ENCODE measurements around the gene KLHL28.

The KLHL28 gene, protein sequence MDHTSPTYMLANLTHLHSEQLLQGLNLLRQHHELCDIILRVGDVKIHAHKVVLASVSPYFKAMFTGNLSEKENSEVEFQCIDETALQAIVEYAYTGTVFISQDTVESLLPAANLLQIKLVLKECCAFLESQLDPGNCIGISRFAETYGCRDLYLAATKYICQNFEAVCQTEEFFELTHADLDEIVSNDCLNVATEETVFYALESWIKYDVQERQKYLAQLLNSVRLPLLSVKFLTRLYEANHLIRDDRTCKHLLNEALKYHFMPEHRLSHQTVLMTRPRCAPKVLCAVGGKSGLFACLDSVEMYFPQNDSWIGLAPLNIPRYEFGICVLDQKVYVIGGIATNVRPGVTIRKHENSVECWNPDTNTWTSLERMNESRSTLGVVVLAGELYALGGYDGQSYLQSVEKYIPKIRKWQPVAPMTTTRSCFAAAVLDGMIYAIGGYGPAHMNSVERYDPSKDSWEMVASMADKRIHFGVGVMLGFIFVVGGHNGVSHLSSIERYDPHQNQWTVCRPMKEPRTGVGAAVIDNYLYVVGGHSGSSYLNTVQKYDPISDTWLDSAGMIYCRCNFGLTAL

DNA sequence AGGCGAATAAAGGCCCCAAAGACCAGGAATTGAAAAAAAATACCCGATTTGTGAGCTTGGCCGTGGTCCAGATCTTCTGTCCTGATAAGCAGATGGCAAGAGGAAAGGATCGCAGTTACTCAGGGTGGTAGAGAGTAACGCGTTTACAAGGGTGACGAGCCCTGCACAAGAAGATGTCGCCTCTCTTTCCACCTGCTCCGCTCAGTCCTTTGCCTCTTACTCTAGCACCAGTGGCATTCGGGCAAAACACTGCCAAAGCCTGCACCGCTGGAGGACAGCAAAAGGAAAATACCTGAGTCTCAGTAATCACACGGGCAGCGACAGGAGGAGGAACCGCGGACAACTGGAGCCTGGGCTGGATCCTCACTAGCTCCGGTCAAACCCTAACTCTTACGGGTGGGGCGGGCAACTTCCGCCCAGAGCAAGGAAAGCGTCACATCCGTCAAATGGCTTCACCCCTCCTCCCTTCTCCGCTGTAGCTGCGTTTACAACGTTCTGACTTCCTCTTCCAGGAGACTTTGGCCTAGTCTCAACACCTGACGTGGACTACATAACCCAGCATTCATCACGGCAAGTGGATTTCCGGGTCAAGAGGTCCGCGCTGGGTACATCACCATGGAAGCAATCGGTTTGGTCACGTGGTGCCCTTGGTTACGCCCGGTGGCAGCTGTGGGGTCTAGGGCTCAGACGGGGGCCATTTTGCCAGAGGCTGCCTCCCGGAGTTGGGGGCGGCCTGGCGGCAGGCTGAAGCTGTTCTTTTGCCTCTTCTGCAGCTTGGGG, at the start of gene KLHL28, which contains the start of gene TOGARAM1:
TSS of gene KLHL28 (minus strand) at position 394 of the 780 bp plus-strand sequence. CDS start 16,019 bp downstream, outside the sequence.
TSS of gene TOGARAM1 (plus strand) at position 637 of the 780 bp plus-strand sequence. CDS start 232 bp downstream, outside the sequence.
- H3K36me3 Mint-ChIP-seq (ENCODE audit: low read depth): peaks cover 17% of the 10 kb centered on the region
- no peak within 1 kb of the TSS for H3K27ac Mint-ChIP-seq
- H3K27me3 Mint-ChIP-seq: no peaks in the 10 kb centered on the region
- peaks cover 13% of the 10 kb centered on the region for H3K9me3 Mint-ChIP-seq
- no peak within 1 kb of the TSS for H3K4me3 Mint-ChIP-seq
- peaks cover 60% of the 10 kb centered on the region for H3K4me1 Mint-ChIP-seq (ENCODE audit: low read depth)
- DNase-seq: peak; percentile 92

DNA sequence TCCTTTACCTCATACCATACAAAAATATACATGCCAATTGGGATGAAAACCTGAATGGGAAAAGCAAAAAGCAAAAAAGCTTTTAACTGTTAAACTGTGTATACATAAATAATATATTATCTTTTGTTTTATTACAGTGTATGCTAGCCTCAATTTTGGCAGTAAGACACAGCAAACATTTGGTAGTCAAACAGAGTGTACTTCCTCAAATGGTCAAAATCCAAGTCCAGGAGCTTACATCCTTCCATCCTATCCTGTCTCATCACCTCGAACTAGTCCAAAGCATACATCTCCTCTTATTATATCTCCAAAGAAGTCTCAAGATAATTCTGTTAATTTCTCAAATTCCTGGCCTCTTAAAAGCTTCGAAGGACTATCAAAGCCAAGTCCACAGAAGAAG, 42.2 kb upstream of the KLHL28 start:
- no peak overlapping the region for H3K4me3 Mint-ChIP-seq
- H3K27ac Mint-ChIP-seq: no peak overlapping the region

DNA sequence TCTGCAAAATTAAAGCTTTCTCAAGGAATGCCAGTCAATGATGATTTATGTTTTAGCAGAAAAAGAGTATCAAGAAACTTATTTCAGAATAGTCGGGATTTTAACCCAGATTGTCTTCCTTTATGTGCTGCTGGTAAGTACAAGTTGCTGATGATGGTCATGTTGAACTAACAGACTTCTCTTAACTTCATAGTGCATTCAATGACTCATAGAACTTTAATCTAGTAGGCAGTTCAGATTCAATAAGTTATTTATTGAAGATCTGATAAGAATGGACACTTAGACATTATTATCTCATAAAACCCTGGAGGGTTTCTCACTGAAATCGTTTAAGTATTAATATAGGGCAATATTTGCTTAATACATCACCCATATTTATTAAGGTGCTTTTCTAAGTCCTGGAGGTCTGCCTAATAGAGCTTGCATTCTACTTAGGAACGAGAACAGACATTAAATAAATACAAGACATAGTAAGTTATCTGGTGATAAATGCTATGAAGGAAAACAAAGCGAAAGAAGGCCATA, 34.1 kb upstream of the KLHL28 start:
- H3K4me3 Mint-ChIP-seq: no peak overlapping the region
- H3K36me3 Mint-ChIP-seq (ENCODE audit: low read depth): peaks cover 35% of the 10 kb centered on the region
- no peaks in the 10 kb centered on the region for H3K27me3 Mint-ChIP-seq
- peaks cover 2% of the 10 kb centered on the region for H3K4me1 Mint-ChIP-seq (ENCODE audit: low read depth)
- no peak for DNase-seq
- H3K9me3 Mint-ChIP-seq: no peaks in the 10 kb centered on the region
- no peak overlapping the region for H3K27ac Mint-ChIP-seq

More for the DNA sequence above, 42.2 kb upstream of the KLHL28 start:
- no peaks in the 10 kb centered on the region for H3K4me1 Mint-ChIP-seq (ENCODE audit: low read depth)
- H3K27me3 Mint-ChIP-seq: no peaks in the 10 kb centered on the region
- H3K36me3 Mint-ChIP-seq (ENCODE audit: low read depth): peaks cover 40% of the 10 kb centered on the region
- no peaks in the 10 kb centered on the region for H3K9me3 Mint-ChIP-seq
- no peak for DNase-seq

DNA sequence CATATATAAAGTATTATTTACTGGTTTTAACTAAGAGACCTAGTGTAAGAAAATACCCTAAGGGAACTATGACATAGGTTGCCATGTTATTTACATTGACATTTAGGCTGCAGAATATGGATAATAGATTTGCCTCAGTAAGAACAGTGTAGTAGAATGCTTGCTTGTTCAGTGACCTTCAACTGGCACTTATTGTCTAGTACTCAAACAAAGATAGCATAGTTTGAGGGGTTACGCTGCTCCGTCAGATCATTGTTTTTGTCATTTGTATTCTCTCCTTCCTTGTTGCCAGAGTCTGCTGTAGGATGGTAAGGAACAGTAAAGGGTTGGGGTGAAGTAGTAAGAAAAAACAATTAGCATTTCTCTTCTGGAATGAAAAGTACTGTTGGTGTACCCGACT, 33.4 kb upstream of the KLHL28 start:
- H3K4me1 Mint-ChIP-seq (ENCODE audit: low read depth): peaks cover 6% of the 10 kb centered on the region
- H3K36me3 Mint-ChIP-seq (ENCODE audit: low read depth): peaks cover 30% of the 10 kb centered on the region
- no peak for DNase-seq
- H3K9me3 Mint-ChIP-seq: no peaks in the 10 kb centered on the region
- H3K27me3 Mint-ChIP-seq: no peaks in the 10 kb centered on the region
- no peak overlapping the region for H3K27ac Mint-ChIP-seq
- H3K4me3 Mint-ChIP-seq: no peak overlapping the region

DNA sequence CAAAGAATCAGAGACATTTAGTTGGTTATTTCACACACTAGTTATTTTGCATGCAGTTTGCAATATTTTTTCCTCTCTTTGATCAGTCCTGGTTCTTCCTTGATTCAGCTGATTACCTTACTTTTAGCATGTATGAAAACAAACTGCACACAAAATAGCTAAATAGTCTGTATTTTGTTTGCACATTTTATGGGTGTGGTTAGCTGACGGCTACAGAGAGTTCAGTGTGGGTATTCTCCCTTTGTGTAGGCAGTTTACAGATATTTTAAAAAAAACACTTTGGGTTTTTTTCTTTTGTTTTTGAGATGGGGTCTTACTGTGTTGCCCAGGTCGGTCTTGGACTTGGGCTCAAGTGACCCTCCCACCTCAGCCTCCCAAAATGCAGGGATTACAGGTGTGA, 28.8 kb upstream of the KLHL28 start:
- H3K4me3 Mint-ChIP-seq: no peak overlapping the region
- no peaks in the 10 kb centered on the region for H3K9me3 Mint-ChIP-seq
- no peak overlapping the region for H3K27ac Mint-ChIP-seq
- peaks cover 9% of the 10 kb centered on the region for H3K36me3 Mint-ChIP-seq (ENCODE audit: low read depth)
- H3K27me3 Mint-ChIP-seq: no peaks in the 10 kb centered on the region
- DNase-seq: no peak
- peaks cover 13% of the 10 kb centered on the region for H3K4me1 Mint-ChIP-seq (ENCODE audit: low read depth)

DNA sequence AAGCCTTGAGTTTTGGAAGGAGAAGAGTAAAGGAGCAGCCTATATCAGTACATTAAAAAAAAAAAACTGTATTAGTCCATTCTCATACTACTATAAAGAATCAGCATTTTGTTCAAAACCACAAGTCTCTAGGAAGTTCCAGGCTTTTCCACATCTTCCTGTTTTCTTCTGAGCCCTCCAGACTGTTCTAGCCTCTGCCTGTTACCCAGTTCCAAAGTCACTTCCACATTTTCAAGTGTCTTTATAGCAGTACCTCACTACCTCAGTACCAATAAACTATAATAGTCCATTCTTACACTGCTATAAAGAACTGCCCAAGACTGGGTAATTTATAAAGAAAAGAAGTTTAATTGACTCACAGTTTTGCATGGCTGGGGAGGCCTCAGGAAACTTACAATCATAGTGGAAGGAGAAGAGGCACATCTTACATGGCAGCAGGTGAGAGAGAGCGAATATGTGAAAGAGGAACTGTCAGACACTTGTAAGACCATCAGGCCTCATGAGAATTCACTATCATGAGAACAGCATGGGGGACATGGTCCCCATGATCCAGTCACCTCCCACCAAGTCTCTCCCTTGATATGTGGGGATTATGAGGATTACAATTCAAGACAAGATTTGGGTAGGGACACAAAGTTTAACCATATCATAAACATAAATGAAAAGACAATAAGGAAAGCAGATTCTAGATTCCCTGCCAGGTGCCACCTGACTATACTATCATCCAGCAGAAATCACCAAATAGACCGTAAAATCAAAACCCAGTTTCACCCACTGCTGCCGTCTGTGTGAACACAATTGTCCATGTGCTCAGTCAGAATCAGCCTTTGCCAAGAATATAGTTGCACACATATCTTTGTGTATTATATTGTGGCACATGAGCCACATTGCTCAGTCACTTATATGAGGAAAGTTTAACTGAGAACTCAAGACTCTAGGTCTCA, 28.0 kb upstream of the KLHL28 start:
- H3K9me3 Mint-ChIP-seq: no peaks in the 10 kb centered on the region
- no peak for DNase-seq
- H3K36me3 Mint-ChIP-seq (ENCODE audit: low read depth): peaks cover 9% of the 10 kb centered on the region
- H3K27ac Mint-ChIP-seq: no peak overlapping the region
- peaks cover 13% of the 10 kb centered on the region for H3K4me1 Mint-ChIP-seq (ENCODE audit: low read depth)
- H3K27me3 Mint-ChIP-seq: no peaks in the 10 kb centered on the region
- no peak overlapping the region for H3K4me3 Mint-ChIP-seq

DNA sequence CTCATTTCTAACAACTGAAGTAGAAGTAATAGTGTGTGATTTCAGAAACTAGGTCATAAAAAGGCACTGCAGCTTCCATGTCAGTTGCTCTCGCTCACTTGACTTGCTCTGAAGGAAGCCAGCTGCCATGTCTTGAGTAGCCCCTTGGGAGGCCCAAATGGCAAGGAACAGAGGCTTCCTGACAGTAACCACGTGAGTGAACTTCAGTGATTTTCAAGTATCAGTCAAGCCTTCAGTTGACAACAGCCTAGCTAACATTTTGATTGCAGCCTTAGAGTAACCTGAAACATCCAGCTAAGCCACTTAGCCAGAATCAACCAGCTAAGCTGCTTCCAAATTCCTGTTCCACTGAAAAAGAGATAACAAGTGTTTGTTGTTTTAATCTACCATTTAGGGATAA, 26.9 kb upstream of the KLHL28 start:
- H3K36me3 Mint-ChIP-seq (ENCODE audit: low read depth): peaks cover 9% of the 10 kb centered on the region
- H3K4me3 Mint-ChIP-seq: no peak overlapping the region
- no peak overlapping the region for H3K27ac Mint-ChIP-seq
- H3K4me1 Mint-ChIP-seq (ENCODE audit: low read depth): peaks cover 13% of the 10 kb centered on the region
- no peak for DNase-seq
- H3K27me3 Mint-ChIP-seq: no peaks in the 10 kb centered on the region
- no peaks in the 10 kb centered on the region for H3K9me3 Mint-ChIP-seq

DNA sequence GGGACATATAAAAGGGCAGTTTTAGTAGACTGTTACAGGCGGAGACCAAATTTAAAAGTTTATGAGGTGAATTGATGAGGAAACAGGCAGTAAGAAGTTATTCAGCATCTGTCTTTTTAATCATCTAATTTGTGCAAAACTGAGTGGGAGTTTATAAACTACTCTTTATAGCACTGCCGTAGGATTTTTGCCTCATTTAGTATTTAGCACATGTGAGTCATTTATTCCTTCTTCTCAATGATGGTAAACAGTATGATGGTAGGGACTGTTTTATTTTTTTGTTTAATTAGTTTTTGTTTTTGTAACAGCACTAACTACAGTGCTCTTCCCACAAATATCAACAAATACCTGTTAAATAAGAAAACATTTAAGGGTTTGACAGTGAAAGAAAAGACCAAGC, 20.8 kb upstream of the KLHL28 start:
- H3K9me3 Mint-ChIP-seq: no peaks in the 10 kb centered on the region

DNA sequence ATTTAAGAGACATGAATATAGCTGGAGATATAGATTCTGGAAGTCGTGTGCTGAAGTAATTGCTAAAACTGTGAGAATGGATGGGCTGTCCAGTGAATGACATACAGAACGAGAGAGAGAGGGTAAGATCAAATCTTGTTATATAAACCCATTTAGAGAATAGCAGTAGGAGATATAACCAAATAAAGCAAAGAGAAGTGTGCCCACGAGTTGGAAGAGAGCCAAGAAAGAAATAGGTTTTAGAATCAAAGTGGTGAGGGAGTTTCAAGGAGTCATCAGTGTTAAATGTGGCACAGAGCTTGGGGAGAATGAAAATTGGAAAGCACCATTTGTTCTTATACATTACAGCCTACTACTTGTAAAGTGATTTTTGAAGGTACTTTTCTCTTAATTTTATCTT, 19.5 kb upstream of the KLHL28 start:
- H3K27me3 Mint-ChIP-seq: no peaks in the 10 kb centered on the region
- peaks cover under 1% of the 10 kb centered on the region for H3K36me3 Mint-ChIP-seq (ENCODE audit: low read depth)
- no peak overlapping the region for H3K4me3 Mint-ChIP-seq
- H3K9me3 Mint-ChIP-seq: no peaks in the 10 kb centered on the region
- H3K27ac Mint-ChIP-seq: no peak overlapping the region
- DNase-seq: no peak
- peaks cover 21% of the 10 kb centered on the region for H3K4me1 Mint-ChIP-seq (ENCODE audit: low read depth)

More for the DNA sequence above, 20.8 kb upstream of the KLHL28 start:
- H3K36me3 Mint-ChIP-seq (ENCODE audit: low read depth): peaks cover 3% of the 10 kb centered on the region
- H3K4me1 Mint-ChIP-seq (ENCODE audit: low read depth): peaks cover 21% of the 10 kb centered on the region
- no peaks in the 10 kb centered on the region for H3K27me3 Mint-ChIP-seq
- H3K4me3 Mint-ChIP-seq: no peak overlapping the region
- no peak for DNase-seq
- H3K27ac Mint-ChIP-seq: peak overlapping the region; percentile 26

DNA sequence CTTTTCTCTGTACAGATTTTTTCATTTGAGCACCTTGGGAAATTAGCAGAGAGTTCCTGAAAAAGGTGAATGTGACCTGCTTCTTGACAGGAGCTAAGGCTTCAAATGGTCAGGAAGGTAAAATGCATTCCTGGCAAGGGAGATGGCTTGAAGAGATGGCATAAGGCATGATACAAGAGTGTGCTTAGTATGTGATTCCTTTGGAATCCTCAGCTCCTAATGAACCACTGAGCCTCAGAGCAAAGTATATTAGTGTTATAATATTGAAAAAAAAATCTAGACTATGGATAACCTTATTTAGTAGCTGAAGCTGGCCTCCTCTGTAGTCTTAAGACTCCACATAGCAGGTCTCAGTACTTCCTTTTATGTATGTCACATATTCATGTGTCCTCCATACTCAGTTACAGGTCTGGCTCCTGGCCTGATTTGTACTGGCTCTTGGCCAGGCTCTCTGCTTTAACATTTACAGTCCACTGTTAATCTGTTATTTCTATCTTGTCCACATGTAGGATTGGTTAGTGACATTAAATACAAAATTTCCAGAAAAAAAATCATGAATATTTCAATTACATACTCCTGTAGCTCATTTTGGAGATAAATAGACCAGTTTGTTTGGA, 18.1 kb upstream of the KLHL28 start:
- Mint-ChIP-seq H3K9me3 (no peaks in the 10 kb centered on the region), H3K27me3 (no peaks in the 10 kb centered on the region), H3K4me1 (ENCODE audit: low read depth) (peaks cover 21% of the 10 kb centered on the region), H3K36me3 (ENCODE audit: low read depth) (peaks cover under 1% of the 10 kb centered on the region), H3K27ac (no peak overlapping the region), H3K4me3 (no peak overlapping the region)
- no peak for DNase-seq

DNA sequence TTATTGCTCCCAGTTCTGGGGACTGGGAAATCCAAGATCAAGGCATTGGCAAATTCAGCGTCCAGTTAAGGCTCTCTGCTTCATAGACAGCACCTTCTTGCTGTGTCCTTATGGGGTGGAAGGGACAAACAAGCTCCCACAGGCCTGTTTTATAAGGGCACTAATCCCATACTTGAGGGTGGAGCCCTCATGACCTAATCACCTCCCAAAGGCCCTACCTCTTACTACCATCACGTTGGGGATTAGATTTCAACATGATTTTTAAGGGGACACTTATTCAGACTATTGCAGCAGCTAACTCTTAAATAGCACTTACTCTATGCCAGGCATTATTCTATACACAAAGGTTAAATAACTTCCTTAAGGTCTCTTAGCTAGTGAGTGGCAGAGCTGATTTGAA, 17.5 kb upstream of the KLHL28 start:
- Mint-ChIP-seq H3K36me3 (ENCODE audit: low read depth) (peaks cover 3% of the 10 kb centered on the region), H3K4me1 (ENCODE audit: low read depth) (peaks cover 23% of the 10 kb centered on the region), H3K4me3 (no peak overlapping the region), H3K27ac (no peak overlapping the region), H3K9me3 (peaks cover 2% of the 10 kb centered on the region), H3K27me3 (no peaks in the 10 kb centered on the region)
- DNase-seq: no peak

DNA sequence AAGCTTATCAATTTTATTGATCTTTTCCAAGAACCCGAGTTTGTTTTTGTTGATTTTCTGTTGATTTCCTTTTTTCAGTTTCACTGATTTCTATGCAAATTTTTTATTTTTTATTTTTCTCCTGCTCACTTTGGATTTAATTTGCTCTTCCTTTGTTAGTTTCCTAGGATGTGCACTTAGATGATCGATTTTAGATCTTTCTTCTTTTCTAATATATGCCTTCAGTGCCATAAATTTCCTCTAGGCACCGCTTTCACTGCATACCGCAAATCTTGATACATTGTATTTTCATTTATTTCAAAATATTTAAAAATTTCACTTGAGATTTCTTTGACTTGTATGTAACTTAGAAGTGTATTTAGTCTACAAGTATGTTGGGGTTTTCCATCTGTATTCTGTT, 9.7 kb upstream of the KLHL28 start:
- Mint-ChIP-seq H3K27me3 (no peaks in the 10 kb centered on the region), H3K4me3 (no peak overlapping the region), H3K36me3 (ENCODE audit: low read depth) (peaks cover 74% of the 10 kb centered on the region), H3K27ac (no peak overlapping the region), H3K9me3 (peaks cover 51% of the 10 kb centered on the region), H3K4me1 (ENCODE audit: low read depth) (peaks cover 65% of the 10 kb centered on the region)
- no peak for DNase-seq

DNA sequence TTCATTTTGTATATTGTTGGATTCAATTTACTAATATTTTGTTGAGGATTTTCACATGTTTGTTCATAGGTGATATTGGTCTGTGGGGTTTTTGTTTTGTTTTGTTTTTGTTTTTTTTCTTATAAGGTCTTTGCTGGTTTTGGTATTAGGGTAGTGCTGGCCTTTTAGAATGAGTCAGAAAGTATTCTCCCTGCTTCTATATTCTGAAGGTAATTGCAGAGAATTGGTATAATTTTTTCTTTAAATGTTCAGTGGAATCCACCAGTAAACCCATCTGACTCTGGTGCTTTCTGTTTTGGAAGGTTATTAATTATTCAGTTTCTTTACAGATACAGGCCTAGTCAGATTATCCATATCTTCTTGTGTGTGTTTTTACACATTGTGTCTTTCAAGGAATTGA, 9.2 kb upstream of the KLHL28 start:
- Mint-ChIP-seq H3K27ac (no peak overlapping the region), H3K9me3 (peaks cover 51% of the 10 kb centered on the region), H3K36me3 (ENCODE audit: low read depth) (peaks cover 74% of the 10 kb centered on the region), H3K4me3 (no peak overlapping the region), H3K4me1 (ENCODE audit: low read depth) (peaks cover 65% of the 10 kb centered on the region), H3K27me3 (no peaks in the 10 kb centered on the region)
- DNase-seq: no peak

Measured in activated T-cell treated with anti-CD3 and anti-CD28 coated beads, Interleukin-2, amount 50 U/mL, for 24 hours (primary cell).